NOMO-1 treated with DMSO at 0.1 percent for 48 hours (cell line): ENCODE results near the gene PMS1.
"Not testable (repeated sequence)": the region's sequence is repeated elsewhere in the genome, so short reads cannot be mapped to it uniquely, and the experiment has no call there.

Source experiments
- DNase-seq: peaks from one replicate; lab custom pipeline; 2025; ENCODE audit not compliant: unreplicated experiment; lab: John Stamatoyannopoulos, UW

Gene PMS1

DNA sequence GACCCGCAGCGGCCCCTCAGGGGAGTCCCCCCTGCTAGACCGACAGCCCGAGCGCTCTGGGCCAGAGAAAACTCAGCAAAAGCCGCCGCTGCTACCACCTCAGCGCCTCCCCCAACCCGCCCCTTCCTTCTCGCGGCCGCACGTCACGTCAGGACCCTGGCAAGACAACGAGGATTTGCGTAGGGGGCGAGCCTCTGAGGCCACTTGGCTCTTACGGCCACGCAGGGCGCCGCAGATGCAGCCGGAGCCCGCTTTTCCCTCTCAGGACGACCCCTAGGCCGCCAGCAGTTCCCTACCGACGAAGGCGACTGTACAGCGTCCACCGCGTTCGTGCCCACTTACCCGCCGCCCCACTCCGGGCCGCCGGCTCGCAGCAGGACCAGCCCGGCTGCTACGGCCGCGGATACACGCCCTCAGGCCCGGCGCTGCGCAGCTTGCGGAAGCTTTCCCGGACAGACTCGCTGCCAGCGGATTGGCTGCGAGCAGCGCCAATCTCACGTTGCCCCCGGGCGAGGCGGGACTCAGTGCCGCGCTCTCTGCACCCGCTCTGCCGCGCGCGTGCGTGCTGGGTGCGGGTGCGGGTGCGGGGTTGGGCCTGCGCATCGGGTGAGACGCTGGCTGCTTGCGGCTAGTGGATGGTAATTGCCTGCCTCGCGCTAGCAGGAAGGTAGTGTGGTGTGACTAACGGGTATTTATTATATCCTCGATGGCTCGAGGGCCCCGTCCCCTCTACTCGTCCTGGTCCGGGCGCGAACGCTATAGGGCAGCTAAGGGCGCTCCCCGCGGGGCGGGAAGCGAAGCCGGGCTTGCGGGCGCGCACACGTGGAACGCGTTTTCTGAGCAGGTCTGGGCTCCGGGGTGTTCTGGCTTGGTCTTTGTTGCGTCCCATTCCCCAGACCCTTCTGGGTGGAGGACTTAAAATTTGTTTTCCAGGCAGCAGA, at the start of gene PMS1, which contains the start of gene ORMDL1:
TSS of gene PMS1 (plus strand) at position 524 of the 941 bp plus-strand sequence. CDS start 7,360 bp downstream, outside the sequence.
TSS of gene ORMDL1 (minus strand) at position 413 of the 941 bp plus-strand sequence. CDS start 1,744 bp downstream, outside the sequence.
- peak; percentile 90 for DNase-seq

DNA sequence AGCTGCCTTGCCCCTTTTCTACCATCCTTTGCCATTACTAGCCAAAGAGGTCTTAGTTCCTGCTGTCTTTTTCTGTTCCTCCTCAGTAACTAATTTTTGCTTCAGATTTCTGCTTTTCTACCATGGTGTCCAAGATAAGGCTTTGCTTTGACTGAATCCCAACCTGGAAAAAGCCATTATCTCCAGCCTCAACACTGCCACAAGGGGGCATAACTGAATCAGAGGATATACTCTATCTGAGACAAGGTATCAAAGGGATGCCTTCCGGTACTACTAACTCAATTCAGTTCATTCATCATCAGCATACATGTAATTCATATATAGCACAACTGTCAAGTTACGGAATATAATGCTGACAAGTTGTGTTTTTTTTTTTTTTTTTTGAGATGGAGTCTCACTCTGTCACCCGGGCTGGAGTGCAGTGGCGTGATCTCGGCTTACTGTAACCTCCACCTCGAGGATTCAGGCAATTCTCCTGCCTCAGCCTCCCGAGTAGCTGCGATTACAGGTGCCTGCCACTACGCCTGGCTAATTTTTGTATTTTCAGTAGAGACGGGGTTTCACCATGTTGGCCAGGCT, 33.1 kb upstream of the PMS1 start:
- DNase-seq, result no peak

DNA sequence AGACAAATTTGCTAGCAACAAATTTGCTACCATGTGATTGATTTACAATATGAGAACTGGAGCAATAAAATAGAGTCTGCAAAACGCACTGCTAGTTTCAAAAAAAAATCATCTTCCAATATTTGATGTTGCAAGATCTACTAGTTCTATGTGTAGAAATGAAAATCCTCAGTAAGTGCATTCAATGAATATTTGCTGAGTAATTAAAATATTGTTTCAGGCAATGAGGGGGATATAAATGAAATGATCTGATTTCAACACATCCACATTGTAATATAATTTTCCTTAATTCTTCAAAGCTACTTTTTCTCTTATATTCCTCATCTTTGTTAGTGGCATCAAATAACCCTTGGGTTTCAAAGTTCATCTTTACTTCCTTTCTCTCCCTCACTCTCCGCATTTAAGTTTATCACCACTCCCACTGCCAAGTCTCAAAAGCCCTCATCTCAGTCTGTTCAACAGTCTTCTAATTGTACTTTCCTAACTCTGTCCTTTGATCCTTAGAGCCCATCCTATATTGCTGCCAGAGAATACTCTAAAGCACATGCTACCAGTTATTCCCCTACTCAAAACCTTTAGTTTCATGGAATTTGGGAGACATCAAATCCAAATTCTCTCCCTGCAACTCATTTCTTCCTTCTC, 27.8 kb upstream of the PMS1 start:
- DNase-seq, result no peak

DNA sequence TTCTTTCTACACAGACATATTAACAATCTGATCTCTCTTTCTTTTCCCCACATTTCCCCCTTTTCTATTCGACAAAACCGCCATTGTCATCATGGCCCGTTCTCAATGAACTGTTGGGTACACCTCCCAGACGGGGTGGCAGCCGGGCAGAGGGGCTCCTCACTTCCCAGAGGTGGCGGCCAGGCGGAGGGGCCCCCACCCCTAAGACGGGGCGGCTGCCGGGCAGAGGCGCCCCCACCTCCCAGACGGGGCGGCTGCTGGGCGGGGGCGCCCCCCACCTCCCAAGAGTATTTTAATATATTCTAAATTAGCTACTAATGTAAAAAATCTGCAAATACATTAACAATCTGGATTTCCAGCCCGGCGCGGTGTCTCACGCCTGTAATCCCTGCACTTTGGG, 24.1 kb upstream of the PMS1 start:
- not testable (repeated sequence) for DNase-seq

DNA sequence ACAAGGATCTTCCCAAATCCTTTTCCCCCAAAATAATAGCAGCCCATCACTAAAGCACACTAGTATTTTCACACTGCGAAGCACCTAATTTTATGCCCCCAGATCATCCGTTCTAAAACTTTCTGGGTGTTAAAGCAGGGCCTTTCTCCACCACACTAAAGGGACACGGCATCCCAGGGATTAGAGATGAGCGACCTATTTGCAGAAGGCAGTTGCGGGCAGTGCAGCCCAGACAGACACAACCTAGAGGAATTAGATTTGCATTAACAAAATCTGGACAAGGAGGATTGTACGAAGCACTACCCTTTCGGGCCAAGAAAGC, 22.1 kb upstream of the PMS1 start:
- DNase-seq, result no peak

DNA sequence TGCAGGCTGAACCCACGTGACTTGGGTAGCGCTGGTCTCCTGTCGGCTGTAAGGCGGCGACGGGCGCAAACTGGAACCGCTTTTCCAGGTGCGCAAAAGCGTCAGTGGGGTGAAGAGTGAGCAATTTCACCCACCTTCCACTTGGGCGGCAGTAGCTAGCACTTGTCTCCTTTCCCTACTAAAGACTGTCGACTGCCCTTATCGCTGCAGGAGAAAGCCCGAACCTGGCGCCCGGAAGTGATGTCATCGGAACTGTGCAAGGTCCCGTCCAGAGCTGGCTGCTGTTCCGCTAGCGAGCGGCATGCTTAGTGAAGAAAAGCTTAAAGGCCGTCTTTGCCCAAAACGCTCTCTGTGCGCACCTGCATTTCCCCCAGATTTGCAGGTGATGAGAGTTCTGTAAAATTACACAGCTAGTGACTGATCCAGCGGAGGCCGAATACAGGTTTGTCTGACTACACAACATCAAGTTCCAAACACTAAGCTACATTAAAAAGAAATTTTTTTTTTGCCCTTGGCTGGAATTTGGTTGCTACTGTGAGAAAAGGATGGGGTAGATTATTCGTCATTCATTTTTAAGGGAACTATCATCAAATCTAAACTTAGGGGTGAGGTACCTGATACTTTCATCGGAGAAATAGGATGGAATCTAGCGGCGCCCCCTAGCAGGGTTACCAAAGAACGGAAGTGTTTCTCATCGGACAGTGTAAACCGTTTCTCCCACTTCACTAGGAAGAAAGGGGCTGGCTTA, 21.5 kb upstream of the PMS1 start, which contains the start of gene OSGEPL1:
TSS of gene OSGEPL1 (minus strand) at position 242 of the 748 bp plus-strand sequence. CDS start 1,152 bp downstream, outside the sequence.
- DNase-seq, result peak; percentile 89

DNA sequence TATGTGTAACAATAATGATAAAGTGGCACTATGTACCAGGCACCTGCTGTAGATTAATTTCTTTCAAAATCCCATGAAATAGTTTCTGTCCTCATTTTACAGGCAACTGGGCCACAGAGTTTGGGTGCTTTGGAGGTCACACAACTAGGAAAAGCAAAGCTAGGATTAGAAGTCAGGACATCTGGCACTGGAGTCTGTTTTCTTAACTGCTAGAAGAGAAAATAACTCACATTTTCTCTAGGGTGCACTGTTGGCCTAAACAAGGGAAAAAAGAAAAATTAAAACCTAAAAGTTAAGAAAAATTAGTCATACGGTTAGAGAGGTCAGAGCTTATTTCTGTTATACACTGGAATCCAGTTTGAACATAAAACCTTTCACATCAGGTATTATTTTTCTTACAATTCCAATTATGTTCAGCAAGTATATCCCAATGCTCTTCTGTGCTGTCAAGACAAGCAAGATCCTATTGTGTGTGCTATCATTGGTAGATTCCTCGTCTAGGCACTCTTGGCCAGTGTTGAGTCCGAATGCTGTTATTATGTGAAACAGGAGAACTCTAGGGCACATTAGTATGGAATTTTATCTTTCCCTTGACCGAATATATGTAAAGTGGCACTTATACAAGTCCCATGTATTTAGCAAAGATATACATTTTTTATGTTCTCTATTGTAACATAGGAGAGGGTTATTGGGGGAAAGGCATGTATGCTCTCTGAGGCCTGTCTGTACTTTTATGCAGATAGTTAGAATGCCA, 20.2 kb upstream of the PMS1 start:
- no peak for DNase-seq

DNA sequence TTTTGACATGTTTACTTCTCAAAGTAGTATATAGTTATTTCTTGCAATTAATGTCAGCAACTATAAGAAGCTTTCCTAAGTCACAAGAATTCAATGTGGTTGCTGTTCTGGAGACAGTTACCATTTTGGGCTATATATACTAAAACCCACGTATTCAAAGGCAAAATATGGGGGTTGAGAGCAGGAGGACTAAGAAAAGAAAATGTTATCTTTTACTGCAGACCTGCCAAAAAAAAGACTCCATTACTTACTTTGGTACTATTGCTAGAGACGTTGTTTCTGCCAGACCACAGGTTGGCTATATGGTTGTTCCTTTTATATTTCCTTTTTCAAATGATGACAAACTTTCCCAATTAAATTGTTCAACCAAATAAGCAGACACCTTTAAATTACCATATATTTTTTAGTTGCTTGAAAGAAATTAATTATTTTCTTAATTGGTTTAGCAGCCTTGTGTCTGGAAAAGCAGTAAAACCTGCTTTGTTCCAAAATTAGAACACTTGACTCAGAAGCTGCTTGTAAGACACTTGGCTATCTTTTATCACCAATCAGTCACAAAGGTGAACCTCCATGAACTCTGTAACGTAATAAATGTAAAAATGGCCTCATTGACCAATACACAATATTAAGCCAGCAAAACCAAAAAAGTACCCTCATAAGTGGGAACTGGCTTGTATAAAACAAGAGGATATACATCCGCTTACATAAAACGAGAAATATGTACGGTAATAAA, 13.5 kb upstream of the PMS1 start:
- no peak for DNase-seq

DNA sequence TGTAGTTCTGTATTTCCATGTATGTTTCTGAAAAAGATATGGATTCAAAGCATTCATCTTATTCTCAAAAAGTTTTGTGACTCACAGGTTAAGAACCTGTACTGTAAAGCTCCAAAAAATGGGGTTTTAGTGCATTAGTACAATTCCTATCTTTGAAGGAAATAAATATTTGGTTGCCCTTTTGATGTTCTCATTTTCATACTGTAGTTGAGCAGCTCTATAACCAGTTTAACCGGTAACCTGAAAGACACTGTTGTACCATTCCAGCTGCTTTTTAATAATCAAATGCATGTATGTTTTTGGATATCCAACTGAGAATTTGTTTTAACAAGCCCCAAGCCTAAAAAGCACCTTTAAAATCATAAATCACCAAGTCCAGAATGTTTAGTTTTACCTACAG, 12.0 kb upstream of the PMS1 start:
- no peak for DNase-seq

DNA sequence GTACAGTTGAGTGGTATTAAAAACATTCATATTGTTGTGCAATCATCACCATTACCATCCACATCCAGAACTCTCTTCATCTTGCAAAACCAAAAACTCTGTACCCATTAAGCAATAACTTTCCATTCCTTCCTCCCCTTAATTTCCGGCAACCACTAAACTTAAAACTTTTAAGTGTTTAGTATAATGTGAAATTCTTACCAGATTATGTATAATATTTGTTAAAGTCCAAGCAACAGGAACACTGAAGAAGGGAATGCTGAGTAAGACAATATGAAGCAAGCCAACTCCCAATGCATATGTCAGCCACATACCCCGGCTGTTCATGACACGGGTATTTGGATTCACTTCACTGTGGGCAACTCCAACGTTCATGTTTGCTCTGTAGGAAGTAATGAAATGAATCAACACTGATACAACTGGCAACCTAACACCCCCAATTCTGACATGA, 2.0 kb upstream of the PMS1 start:
- DNase-seq, result peak; percentile 66

DNA sequence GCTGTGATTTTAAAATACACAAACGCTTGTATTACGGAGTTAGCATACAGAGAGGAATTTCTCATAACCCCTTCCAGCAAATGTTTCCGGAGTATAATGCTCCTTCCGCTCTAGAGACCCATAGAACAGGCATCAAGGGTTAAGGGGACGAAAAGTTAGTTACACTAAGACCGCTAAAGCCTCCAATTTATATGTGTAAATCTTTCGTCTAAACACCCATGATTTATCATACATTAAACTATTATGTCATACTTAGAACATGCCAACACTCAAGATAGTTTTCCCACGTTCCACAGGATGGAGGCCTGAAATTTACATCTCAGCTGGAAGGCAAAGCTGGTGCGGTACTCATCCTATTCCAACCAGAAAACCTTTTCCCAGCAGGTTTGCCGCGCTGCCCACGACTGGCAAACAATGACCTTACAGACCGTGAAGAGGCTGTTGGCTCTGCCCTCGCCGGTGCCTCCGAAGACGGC, 761 bp upstream of the PMS1 start:
- DNase-seq, result peak; percentile 47

DNA sequence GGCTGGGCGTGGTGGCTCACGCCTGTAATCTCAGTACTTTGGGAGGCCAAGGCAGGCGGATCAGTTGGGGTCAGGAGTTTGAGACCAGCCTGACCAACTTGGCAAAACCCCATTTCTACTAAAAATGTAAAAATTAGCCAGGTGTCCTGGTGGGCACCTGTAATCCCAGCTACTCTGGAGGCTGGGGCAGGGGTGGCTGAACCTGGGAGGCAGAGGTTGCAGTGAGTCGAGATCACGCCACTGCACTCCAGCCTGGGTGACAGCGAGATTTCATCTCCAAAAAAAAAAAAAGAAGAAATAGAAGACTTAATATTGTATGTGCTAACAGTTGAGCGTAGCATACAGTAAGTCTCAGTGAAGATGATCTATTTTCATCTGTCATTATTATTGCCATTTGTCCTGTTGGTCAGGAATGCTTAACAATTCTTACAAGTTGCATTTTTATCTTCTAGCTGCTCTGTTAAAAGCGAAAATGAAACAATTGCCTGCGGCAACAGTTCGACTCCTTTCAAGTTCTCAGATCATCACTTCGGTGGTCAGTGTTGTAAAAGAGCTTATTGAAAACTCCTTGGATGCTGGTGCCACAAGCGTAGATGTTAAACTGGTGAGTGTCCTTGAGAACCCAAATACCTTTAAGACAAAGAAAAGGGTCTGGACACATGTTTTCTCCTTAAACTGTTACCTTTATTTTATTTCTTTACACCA, 7.2 kb downstream of the PMS1 start:
- DNase-seq, result no peak

DNA sequence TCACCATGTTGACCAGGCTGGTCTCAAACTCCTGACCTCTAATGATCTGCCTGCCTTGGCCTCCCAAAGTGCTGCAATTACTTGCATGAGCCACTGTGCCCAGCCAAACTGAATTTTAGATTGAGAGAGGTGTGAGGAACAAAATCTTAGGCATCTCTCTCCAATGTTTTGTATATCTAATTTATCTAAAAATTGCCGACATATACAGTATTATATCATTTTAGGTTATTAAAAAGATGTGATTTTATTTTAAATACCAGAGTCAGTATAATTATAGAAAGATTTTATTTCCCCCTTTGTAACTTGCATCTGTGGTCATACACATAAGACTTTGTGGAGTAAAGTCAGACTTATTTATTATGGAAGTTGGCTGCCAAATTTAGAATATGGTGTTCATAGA, 10.1 kb downstream of the PMS1 start:
- DNase-seq, result no peak

DNA sequence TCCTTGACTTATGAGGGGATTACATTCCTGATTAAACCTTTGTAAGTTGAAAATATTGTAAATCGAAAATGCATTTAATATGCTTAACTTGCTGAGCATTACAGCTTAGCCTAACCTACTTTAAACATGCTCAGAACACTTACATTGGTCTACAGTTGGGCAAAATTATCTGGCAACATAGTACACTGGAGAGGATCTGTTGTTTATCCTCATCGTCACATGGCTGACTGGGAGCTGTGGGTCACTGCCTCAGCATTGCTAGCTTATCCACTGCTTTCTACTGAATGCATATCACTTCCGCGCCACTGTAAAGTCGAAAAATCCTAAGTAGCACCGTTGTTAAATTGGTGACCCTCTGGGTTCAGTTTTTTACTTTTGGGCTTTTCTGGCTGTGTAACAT, 13.7 kb downstream of the PMS1 start:
- DNase-seq, result no peak

DNA sequence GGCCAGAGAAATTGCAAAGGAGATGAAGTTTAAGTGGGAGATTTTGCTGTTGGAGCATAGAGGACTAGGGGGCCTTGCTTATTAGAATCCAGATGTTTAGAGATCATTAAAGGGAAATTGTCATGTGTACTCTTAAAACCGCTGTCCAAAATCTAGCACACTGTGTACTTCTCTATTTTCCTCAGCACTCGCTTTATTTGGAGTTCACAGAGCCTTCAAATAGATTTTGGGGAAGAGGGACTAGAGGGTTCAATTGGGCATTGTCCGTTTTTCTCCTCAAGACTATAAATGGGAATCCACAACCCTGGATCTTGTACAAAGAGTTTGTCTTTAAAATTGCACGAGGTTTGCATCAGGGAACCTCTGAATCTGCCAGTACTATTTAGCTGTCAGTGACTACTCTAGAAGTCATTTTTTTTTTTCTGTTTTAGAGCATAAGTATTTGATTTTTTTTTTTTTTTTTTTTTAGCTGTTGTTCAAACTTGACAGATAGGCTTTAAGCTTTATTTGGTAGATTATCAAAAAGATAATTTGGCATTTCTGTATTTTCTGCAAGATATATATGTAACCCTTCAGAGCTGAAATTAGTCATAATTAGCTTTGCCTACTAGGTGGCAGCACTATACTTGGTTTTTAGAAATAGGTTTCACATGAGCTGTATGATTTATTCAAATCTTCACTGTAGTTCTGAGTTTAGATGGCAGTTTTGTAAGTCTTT, 14.2 kb downstream of the PMS1 start:
- DNase-seq, result peak; percentile 31

DNA sequence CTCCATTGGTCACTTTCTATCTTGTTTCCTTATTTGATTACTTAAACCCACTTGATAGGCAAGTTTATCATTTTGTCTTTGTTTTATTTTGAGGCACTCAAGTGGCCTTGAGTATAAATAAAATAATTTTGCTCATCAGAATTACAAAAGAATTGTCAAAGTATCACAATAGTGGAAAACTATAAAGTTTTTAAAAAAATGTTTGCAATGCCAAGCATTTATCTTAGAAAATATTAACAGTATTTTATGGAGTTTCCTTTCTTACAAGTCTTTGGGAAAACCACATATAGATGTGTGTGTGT, 14.7 kb downstream of the PMS1 start:
- no peak for DNase-seq

DNA sequence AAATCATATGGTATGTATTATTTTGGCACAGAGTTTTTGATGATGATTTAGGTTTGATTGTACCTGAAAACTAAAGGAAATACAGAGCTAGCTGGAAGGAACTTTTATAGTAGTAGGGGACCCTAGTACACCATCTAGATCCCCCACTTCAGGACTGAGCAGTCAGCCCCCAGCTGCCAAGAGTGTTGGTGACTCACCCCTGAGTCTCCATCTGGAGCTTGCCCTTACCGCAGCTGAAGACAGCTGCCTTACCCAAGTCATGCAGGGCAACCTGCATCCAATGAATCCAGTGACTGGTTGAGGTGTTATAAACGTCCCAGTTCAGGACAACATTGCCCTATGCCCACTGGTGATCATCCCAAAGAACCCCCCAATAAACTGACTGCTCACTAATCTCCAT, 15.3 kb downstream of the PMS1 start:
- no peak for DNase-seq

DNA sequence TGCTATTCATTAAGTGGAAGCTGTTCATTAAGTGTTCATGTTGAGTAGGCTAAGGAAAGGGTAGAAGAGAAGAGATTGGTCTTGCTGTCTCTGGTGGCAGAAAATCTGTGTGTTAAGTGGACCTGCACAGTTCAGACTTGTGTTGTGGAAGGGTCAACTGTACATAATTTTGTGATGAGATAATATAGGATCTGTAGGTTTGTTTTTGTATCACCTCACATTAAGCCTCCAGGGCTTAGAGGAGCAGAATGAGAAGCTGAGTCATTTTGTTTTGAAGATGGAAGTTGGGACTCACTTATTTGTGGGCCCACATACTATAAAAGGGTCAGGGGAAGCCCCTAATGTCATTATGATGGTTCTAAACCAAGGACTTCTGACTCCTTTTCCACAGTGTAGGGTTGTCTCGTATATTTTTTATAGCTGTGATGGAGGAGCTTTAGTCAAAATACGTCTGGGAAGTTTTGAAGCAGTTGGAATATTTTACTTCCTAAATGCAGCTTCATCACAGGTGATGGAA, 18.2 kb downstream of the PMS1 start:
- no peak for DNase-seq
